ENCODE results near the gene PNLIPRP1. TPM values are rescaled to one million over a fixed set of nuclear protein-coding genes. Genes with fewer than 3 reads are reported as not detected.

Gene PNLIPRP1
- polyA plus RNA-seq (2013, experiment 1 of 2), result not detected
- polyA plus RNA-seq (2013, experiment 2 of 2), result not detected

DNA sequence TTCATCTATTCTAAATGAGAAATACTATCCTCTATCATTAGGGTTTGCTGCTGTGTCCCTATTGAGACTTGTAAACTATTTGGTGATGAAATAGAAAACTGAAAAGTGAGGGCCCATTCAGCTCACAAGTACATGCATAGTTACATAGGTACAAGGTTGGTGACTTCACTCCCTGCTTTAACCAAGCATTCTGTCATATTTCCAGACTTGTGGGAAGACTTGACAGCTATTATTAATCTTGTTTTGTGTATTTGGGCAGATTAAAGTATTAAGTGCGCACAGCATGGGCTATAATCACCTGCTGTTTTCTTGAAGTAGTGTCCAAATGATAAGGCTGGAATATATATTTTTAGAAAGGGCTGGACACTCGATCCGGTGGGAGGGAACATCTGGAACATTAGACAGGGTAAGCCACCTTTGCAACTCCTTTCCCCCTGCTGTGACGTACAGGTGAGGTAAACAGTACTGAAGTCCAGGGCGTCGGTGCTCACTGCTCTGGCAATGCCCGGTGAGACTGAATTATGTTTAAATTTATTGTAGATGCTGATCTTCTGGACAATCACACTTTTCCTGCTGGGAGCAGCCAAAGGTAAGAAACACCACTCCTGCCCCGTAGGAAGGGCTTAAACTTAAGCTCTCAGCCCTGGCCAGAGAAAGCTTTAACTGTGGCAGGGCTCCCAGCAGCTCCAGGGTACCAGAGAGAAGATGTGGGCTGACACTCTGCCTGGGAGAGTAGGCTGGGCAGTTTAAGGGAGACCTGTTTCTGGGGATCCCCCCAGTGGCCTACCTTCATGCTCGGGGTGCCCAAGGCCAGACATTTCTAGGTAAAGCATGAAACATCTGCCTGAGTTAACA lies at the start of gene PNLIPRP1:
PNLIPRP1 (plus strand) TSS at position 370 of the 855 bp plus-strand sequence; CDS start at position 541, 171 bp downstream.
- Histone ChIP-seq H3K36me3 (replicated peaks in 1 of 2; ENCODE audit: control insufficient read depth in 2 of 2, insufficient read depth in 2 of 2, low read length in 2 of 2) (no peaks in the 10 kb centered on the region), H3K27me3 (ENCODE audit: control insufficient read depth in 3 of 3, insufficient read depth in 3 of 3, low read depth in 1 of 3, low read length in 3 of 3) (no peaks in the 10 kb centered on the region), H3K4me3 (ENCODE audit: low read length in 2 of 2) (no peak within 1 kb of the TSS), H3K27ac (replicated peaks; ENCODE audit: low read length) (no peak within 1 kb of the TSS), H3K79me1 (ENCODE audit: low read depth, low read length) (no peaks in the 10 kb centered on the region), H2BK12ac (ENCODE audit: low read length) (no peak within 1 kb of the TSS), H4K8ac (ENCODE audit: low read depth, low read length) (no peak within 1 kb of the TSS), H2BK5ac (ENCODE audit: low read length) (peak within 1 kb of the TSS; percentile 14), H2BK120ac (ENCODE audit: low read depth, low read length) (no peak within 1 kb of the TSS), H3K23ac (ENCODE audit: low read depth, low read length, poor library complexity) (no peak within 1 kb of the TSS), H3K18ac (ENCODE audit: low read length) (peak within 1 kb of the TSS; percentile 15), H3K4ac (ENCODE audit: low read length) (no peak within 1 kb of the TSS), H4K91ac (ENCODE audit: low read depth, low read length, poor library complexity) (no peak within 1 kb of the TSS), H3K9me3 (replicated peaks in 1 of 2; ENCODE audit: control insufficient read depth in 2 of 2, insufficient read depth in 1 of 2, low read depth in 1 of 2, low read length in 2 of 2) (no peaks in the 10 kb centered on the region), H2AFZ (ENCODE audit: low read length) (no peak within 1 kb of the TSS), H3K4me1 (ENCODE audit: control insufficient read depth in 2 of 2, insufficient read depth in 1 of 2, low read depth in 1 of 2, low read length in 2 of 2) (no peaks in the 10 kb centered on the region), H2AK5ac (ENCODE audit: low read depth, low read length) (no peak within 1 kb of the TSS), H3K9ac (ENCODE audit: low read depth, low read length, poor library complexity) (no peak within 1 kb of the TSS), H3K4me2 (ENCODE audit: insufficient read depth, low read length, poor library complexity, severe bottlenecking) (no peak within 1 kb of the TSS), H2BK15ac (ENCODE audit: low read length) (no peak within 1 kb of the TSS), H3K14ac (ENCODE audit: low read length) (no peak within 1 kb of the TSS)
- DNase-seq (ENCODE audit: low spot score), result no peak
- WGBS, 2 donors (ENCODE audit: extremely low coverage in 2 of 2, insufficient read length in 2 of 2, insufficient replicate concordance in 1 of 2), result no CpG with 5 or more reads among the region's 9 CpGs

DNA sequence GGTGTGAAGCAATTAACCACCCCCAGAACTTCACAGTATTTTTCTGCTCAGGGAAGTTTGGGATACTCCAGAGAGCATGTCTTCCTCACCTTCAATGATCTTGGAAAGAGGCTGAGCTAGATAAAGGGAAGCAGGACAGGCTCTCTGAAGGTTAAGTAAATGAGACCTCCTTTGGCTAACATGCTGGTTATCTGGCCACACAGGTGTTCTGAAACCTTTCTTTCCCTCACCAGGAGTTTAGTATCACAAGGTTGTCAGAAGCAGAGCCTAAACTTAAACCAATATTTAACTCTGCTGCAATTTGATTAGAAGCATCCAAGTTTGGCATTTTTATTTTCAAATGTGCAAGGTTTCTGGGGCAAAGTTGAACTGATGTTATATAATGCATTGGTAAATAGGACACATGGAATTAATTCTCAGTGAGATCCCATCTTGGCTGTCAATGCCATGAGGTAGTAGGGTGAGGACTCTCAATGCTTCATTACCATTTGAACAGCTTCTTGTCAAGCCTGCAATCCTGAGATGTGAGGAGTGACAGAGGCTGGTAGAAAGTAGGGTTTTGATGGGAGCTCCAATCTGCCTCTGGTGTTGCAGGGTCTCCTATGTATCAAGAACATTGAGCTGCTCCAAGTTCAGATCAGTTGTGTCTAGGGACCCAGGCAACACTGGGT lies 48.6 kb upstream of the PNLIPRP1 start:
- Histone ChIP-seq H2BK12ac (ENCODE audit: low read length) (no peak overlapping the region), H3K9ac (ENCODE audit: low read depth, low read length, poor library complexity) (no peak overlapping the region), H3K4me2 (ENCODE audit: insufficient read depth, low read length, poor library complexity, severe bottlenecking) (no peak overlapping the region), H3K14ac (ENCODE audit: low read length) (no peak overlapping the region), H2BK15ac (ENCODE audit: low read length) (no peak overlapping the region), H3K27me3 (ENCODE audit: control insufficient read depth in 3 of 3, insufficient read depth in 3 of 3, low read depth in 1 of 3, low read length in 3 of 3) (no peaks in the 10 kb centered on the region), H4K8ac (ENCODE audit: low read depth, low read length) (no peak overlapping the region), H3K4me3 (ENCODE audit: low read length in 2 of 2) (no peak overlapping the region), H3K9me3 (replicated peaks in 1 of 2; ENCODE audit: control insufficient read depth in 2 of 2, insufficient read depth in 1 of 2, low read depth in 1 of 2, low read length in 2 of 2) (no peaks in the 10 kb centered on the region), H3K36me3 (replicated peaks in 1 of 2; ENCODE audit: control insufficient read depth in 2 of 2, insufficient read depth in 2 of 2, low read length in 2 of 2) (no peaks in the 10 kb centered on the region), H2BK120ac (ENCODE audit: low read depth, low read length) (no peak overlapping the region), H3K27ac (replicated peaks; ENCODE audit: low read length) (no peak overlapping the region), H3K79me1 (ENCODE audit: low read depth, low read length) (no peaks in the 10 kb centered on the region), H4K91ac (ENCODE audit: low read depth, low read length, poor library complexity) (no peak overlapping the region), H2BK5ac (ENCODE audit: low read length) (no peak overlapping the region), H3K23ac (ENCODE audit: low read depth, low read length, poor library complexity) (no peak overlapping the region), H3K18ac (ENCODE audit: low read length) (no peak overlapping the region), H3K4ac (ENCODE audit: low read length) (no peak overlapping the region), H3K4me1 (ENCODE audit: control insufficient read depth in 2 of 2, insufficient read depth in 1 of 2, low read depth in 1 of 2, low read length in 2 of 2) (no peaks in the 10 kb centered on the region), H2AK5ac (ENCODE audit: low read depth, low read length) (no peak overlapping the region), H2AFZ (ENCODE audit: low read length) (no peak overlapping the region)
- no peak for DNase-seq (ENCODE audit: low spot score)

DNA sequence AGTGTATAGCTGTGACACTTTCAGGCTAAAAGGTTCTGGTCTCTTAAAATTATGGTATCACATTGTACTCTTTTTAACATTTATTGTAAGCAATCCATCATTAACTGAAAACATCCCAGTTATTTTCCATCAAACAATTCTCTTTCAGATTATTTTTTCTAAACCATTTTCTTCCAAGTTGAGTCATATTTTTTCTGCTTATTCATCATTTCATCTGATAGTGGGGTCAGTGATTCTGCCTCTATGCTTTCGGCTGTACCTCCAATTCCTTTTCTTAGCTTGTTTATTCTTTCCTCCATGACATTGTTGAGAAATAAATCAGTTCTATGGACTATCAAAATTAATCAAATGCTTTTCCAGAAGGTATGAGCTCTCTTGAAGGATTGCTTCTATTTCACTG lies 45.6 kb upstream of the PNLIPRP1 start:
- Histone ChIP-seq H2BK5ac (ENCODE audit: low read length) (no peak overlapping the region), H4K91ac (ENCODE audit: low read depth, low read length, poor library complexity) (no peak overlapping the region), H3K79me1 (ENCODE audit: low read depth, low read length) (no peaks in the 10 kb centered on the region), H3K9ac (ENCODE audit: low read depth, low read length, poor library complexity) (no peak overlapping the region), H2AK5ac (ENCODE audit: low read depth, low read length) (no peak overlapping the region), H2BK15ac (ENCODE audit: low read length) (no peak overlapping the region), H3K36me3 (replicated peaks in 1 of 2; ENCODE audit: control insufficient read depth in 2 of 2, insufficient read depth in 2 of 2, low read length in 2 of 2) (no peaks in the 10 kb centered on the region), H3K14ac (ENCODE audit: low read length) (no peak overlapping the region), H4K8ac (ENCODE audit: low read depth, low read length) (no peak overlapping the region), H3K27me3 (ENCODE audit: control insufficient read depth in 3 of 3, insufficient read depth in 3 of 3, low read depth in 1 of 3, low read length in 3 of 3) (no peaks in the 10 kb centered on the region), H2AFZ (ENCODE audit: low read length) (no peak overlapping the region), H3K18ac (ENCODE audit: low read length) (no peak overlapping the region), H3K9me3 (replicated peaks in 1 of 2; ENCODE audit: control insufficient read depth in 2 of 2, insufficient read depth in 1 of 2, low read depth in 1 of 2, low read length in 2 of 2) (no peaks in the 10 kb centered on the region), H2BK12ac (ENCODE audit: low read length) (no peak overlapping the region), H3K4me1 (ENCODE audit: control insufficient read depth in 2 of 2, insufficient read depth in 1 of 2, low read depth in 1 of 2, low read length in 2 of 2) (no peaks in the 10 kb centered on the region), H2BK120ac (ENCODE audit: low read depth, low read length) (no peak overlapping the region), H3K23ac (ENCODE audit: low read depth, low read length, poor library complexity) (no peak overlapping the region), H3K4ac (ENCODE audit: low read length) (no peak overlapping the region), H3K27ac (replicated peaks; ENCODE audit: low read length) (no peak overlapping the region), H3K4me2 (ENCODE audit: insufficient read depth, low read length, poor library complexity, severe bottlenecking) (no peak overlapping the region), H3K4me3 (ENCODE audit: low read length in 2 of 2) (no peak overlapping the region)
- no peak for DNase-seq (ENCODE audit: low spot score)
- WGBS, 2 donors (ENCODE audit: extremely low coverage in 2 of 2, insufficient read length in 2 of 2, insufficient replicate concordance in 1 of 2), result no CpG with 5 or more reads among the region's 1 CpG

DNA sequence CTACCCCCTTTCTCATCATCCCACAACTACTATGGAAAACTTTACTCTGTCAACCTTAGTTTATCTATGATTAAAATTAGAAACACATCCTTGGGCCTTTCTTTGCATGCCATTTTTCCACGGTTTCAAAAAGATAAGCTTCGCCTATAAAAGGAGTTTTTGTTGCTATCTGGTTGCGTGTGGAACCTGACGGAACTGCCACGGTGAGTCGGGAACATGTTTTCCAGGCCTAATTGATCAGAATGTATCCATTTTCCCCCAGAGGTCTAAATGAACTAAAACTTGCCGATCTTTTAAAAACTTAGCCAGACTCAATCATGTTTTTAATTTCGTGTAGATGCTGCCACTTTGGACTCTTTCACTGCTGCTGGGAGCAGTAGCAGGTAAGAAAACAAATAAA lies 45.0 kb upstream of the PNLIPRP1 start, which contains the start of gene PNLIP:
PNLIP (plus strand) TSS at position 176 of the 400 bp plus-strand sequence; CDS start at position 338, 162 bp downstream.
- no peak within 1 kb of the TSS for H4K8ac ChIP-seq (ENCODE audit: low read depth, low read length)
- H3K79me1 ChIP-seq (ENCODE audit: low read depth, low read length), result no peaks in the 10 kb centered on the region
- WGBS, 2 donors (ENCODE audit: extremely low coverage in 2 of 2, insufficient read length in 2 of 2, insufficient replicate concordance in 1 of 2), result no CpG with 5 or more reads among the region's 8 CpGs
- no peak within 1 kb of the TSS for H3K18ac ChIP-seq (ENCODE audit: low read length)
- H2BK12ac ChIP-seq (ENCODE audit: low read length), result no peak within 1 kb of the TSS
- no peak within 1 kb of the TSS for H2AFZ ChIP-seq (ENCODE audit: low read length)
- H3K9me3 ChIP-seq (replicated peaks in 1 of 2; ENCODE audit: control insufficient read depth in 2 of 2, insufficient read depth in 1 of 2, low read depth in 1 of 2, low read length in 2 of 2), result no peaks in the 10 kb centered on the region
- H3K4me3 ChIP-seq (ENCODE audit: low read length in 2 of 2), result no peak within 1 kb of the TSS
- no peak within 1 kb of the TSS for H3K4ac ChIP-seq (ENCODE audit: low read length)
- no peak within 1 kb of the TSS for H2BK5ac ChIP-seq (ENCODE audit: low read length)
- no peaks in the 10 kb centered on the region for H3K36me3 ChIP-seq (replicated peaks in 1 of 2; ENCODE audit: control insufficient read depth in 2 of 2, insufficient read depth in 2 of 2, low read length in 2 of 2)
- no peak within 1 kb of the TSS for H2BK15ac ChIP-seq (ENCODE audit: low read length)
- H4K91ac ChIP-seq (ENCODE audit: low read depth, low read length, poor library complexity), result no peak within 1 kb of the TSS
- H3K9ac ChIP-seq (ENCODE audit: low read depth, low read length, poor library complexity), result no peak within 1 kb of the TSS
- H2AK5ac ChIP-seq (ENCODE audit: low read depth, low read length), result no peak within 1 kb of the TSS
- no peak within 1 kb of the TSS for H3K27ac ChIP-seq (replicated peaks; ENCODE audit: low read length)
- no peak for DNase-seq (ENCODE audit: low spot score)
- no peak within 1 kb of the TSS for H3K23ac ChIP-seq (ENCODE audit: low read depth, low read length, poor library complexity)
- no peak within 1 kb of the TSS for H3K14ac ChIP-seq (ENCODE audit: low read length)
- H2BK120ac ChIP-seq (ENCODE audit: low read depth, low read length), result no peak within 1 kb of the TSS
- no peaks in the 10 kb centered on the region for H3K4me1 ChIP-seq (ENCODE audit: control insufficient read depth in 2 of 2, insufficient read depth in 1 of 2, low read depth in 1 of 2, low read length in 2 of 2)
- H3K27me3 ChIP-seq (ENCODE audit: control insufficient read depth in 3 of 3, insufficient read depth in 3 of 3, low read depth in 1 of 3, low read length in 3 of 3), result no peaks in the 10 kb centered on the region
- no peak within 1 kb of the TSS for H3K4me2 ChIP-seq (ENCODE audit: insufficient read depth, low read length, poor library complexity, severe bottlenecking)
